ENCODE measurements around the gene TCEANC2. TPM values are rescaled to one million over a fixed set of nuclear protein-coding genes. Genes with fewer than 3 reads are reported as not detected.

Gene TCEANC2
- total and polyA plus RNA-seq, 2 experiments from 2014 or later, result 6.0 to 6.3 TPM

Small RNAs within 50 kb of the gene (microRNA-seq; reads per million reads assigned to microRNA genes)
- not detected for gene MIR4781

Small RNAs within 50 kb of the gene (small RNA-seq; reads per million reads assigned to genes)
- gene AL353898.1 (ENCODE audit: low replicate concordance) (not detected), gene AL353898.2 (ENCODE audit: low replicate concordance) (not detected)

Other genes with a start within 250 kb of the TCEANC2 start
- gene NDC1, start 215.3 kb upstream of the TCEANC2 start, total RNA-seq (2014; rRNA removed; shearing (Covaris generic)), result 92.5 and 100 TPM in 2 replicates
- 19.8 and 20.1 TPM in 2 replicates for gene NDC1, start 215.3 kb upstream of the TCEANC2 start, polyA plus RNA-seq (2016; fragmentation: Nextera tagmentation; extraction: Ambion mirVana)
- gene YIPF1, start 163.8 kb upstream of the TCEANC2 start, total RNA-seq (2014; rRNA removed; shearing (Covaris generic)), result 24.0 and 24.8 TPM in 2 replicates
- gene YIPF1, start 163.8 kb upstream of the TCEANC2 start, polyA plus RNA-seq (2016; fragmentation: Nextera tagmentation; extraction: Ambion mirVana), result 13.1 and 14.1 TPM in 2 replicates
- not detected in 2 replicates for gene DIO1, start 159.4 kb upstream of the TCEANC2 start, total RNA-seq (2014; rRNA removed; shearing (Covaris generic))
- gene DIO1, start 159.4 kb upstream of the TCEANC2 start, polyA plus RNA-seq (2016; fragmentation: Nextera tagmentation; extraction: Ambion mirVana), result 0.27 TPM in 1 of 2 replicates, not detected in the other
- 27.2 and 28.2 TPM in 2 replicates for gene IFT25, start 107.9 kb upstream of the TCEANC2 start, total RNA-seq (2014; rRNA removed; shearing (Covaris generic))
- gene IFT25, start 107.9 kb upstream of the TCEANC2 start, polyA plus RNA-seq (2016; fragmentation: Nextera tagmentation; extraction: Ambion mirVana), result 97.1 and 109 TPM in 2 replicates
- 39.6 and 48.1 TPM in 2 replicates for gene LRRC42, start 107.3 kb upstream of the TCEANC2 start, total RNA-seq (2014; rRNA removed; shearing (Covaris generic))
- 22.4 and 25.9 TPM in 2 replicates for gene LRRC42, start 107.3 kb upstream of the TCEANC2 start, polyA plus RNA-seq (2016; fragmentation: Nextera tagmentation; extraction: Ambion mirVana)
- gene LDLRAD1, start 35.4 kb upstream of the TCEANC2 start, total RNA-seq (2014; rRNA removed; shearing (Covaris generic)), result not detected in 2 replicates
- gene LDLRAD1, start 35.4 kb upstream of the TCEANC2 start, polyA plus RNA-seq (2016; fragmentation: Nextera tagmentation; extraction: Ambion mirVana), result not detected in 2 replicates
- gene TMEM59, start 404 bp upstream of the TCEANC2 start, total RNA-seq (2014; rRNA removed; shearing (Covaris generic)), result 81.9 and 91.6 TPM in 2 replicates
- gene TMEM59, start 404 bp upstream of the TCEANC2 start, polyA plus RNA-seq (2016; fragmentation: Nextera tagmentation; extraction: Ambion mirVana), result 117 and 132 TPM in 2 replicates
- not detected in 2 replicates for gene CDCP2, start 99.4 kb downstream of the TCEANC2 start, total RNA-seq (2014; rRNA removed; shearing (Covaris generic))
- gene CDCP2, start 99.4 kb downstream of the TCEANC2 start, polyA plus RNA-seq (2016; fragmentation: Nextera tagmentation; extraction: Ambion mirVana), result not detected in 2 replicates
- gene CYB5RL, start 146.4 kb downstream of the TCEANC2 start, total RNA-seq (2014; rRNA removed; shearing (Covaris generic)), result 8.4 and 11.5 TPM in 2 replicates
- 5.9 and 6.4 TPM in 2 replicates for gene CYB5RL, start 146.4 kb downstream of the TCEANC2 start, polyA plus RNA-seq (2016; fragmentation: Nextera tagmentation; extraction: Ambion mirVana)
- gene MRPL37, start 146.6 kb downstream of the TCEANC2 start, total RNA-seq (2014; rRNA removed; shearing (Covaris generic)), result 121 and 155 TPM in 2 replicates
- gene MRPL37, start 146.6 kb downstream of the TCEANC2 start, polyA plus RNA-seq (2016; fragmentation: Nextera tagmentation; extraction: Ambion mirVana), result 130 and 131 TPM in 2 replicates